ENCODE measurements around the gene RHBDL1. TPM values are rescaled to one million over a fixed set of nuclear protein-coding genes. Genes with fewer than 3 reads are reported as not detected.

The RHBDL1 gene
- total RNA-seq, 4 donors from 2014 or later: 0.38 to 1.1 (median 0.57) TPM; not detected in 1

GRCh38 chr16:676565-676902 is 1.1 kb downstream of the RHBDL1 start:
- 56 to 70% methylated on average over 2 to 3 of the region's 21 CpGs for WGBS, 2 donors
- TF ChIP-seq CTCF (IDR thresholded peaks at IDR 0.05) (no peak), POLR2A (IDR thresholded peaks at IDR 0.05) (no peak)
- H3K9me3 ChIP-seq: no peaks in the 10 kb centered on the region
- peaks cover 40 to 76% (median 47%) of the 10 kb centered on the region in 3 donors for H3K4me1 ChIP-seq
- H3K36me3 ChIP-seq: peaks cover 19 to 34% (median 20%) of the 10 kb centered on the region in 3 donors
- peak overlapping the region; percentile 6 to 52 (median 31) for H3K27ac ChIP-seq
- intact Hi-C loops (cut with DNase I): no loop called here
- peak overlapping the region in 1 of 4 donors; percentile 45 for H3K4me3 ChIP-seq
- H3K27me3 ChIP-seq: peaks cover 0 to 33% (median 0%) of the 10 kb centered on the region in 4 donors
- no peak for DNase-seq

GRCh38 chr16:676913-677312 is 1.4 kb downstream of the RHBDL1 start:
- Histone ChIP-seq H3K4me3 (peak overlapping the region in 2 of 4 donors; percentile 3 to 45), H3K27ac (peak overlapping the region; percentile 6 to 52 (median 31))

GRCh38 chr16:677316-678190 is 2.1 kb downstream of the RHBDL1 start:
- Histone ChIP-seq H3K36me3 (peaks cover 21 to 34% (median 21%) of the 10 kb centered on the region in 3 donors), H3K27ac (peak overlapping the region in 2 of 4 donors; percentile 9 to 23), H3K4me1 (peaks cover 48 to 86% (median 58%) of the 10 kb centered on the region in 3 donors), H3K4me3 (peak overlapping the region in 2 of 4 donors; percentile 3 to 45), H3K27me3 (peaks cover 0 to 33% (median 0%) of the 10 kb centered on the region in 4 donors), H3K9me3 (no peaks in the 10 kb centered on the region)
- whole genome bisulfite sequencing, 2 donors: 38 to 54% methylated on average over 7 to 18 of the region's 57 CpGs
- intact Hi-C loops (cut with DNase I): no loop called here
- DNase-seq: no peak
- TF ChIP-seq CTCF (IDR thresholded peaks at IDR 0.05) (no peak), POLR2A (IDR thresholded peaks at IDR 0.05) (peak in 1 of 4 donors; percentile 10)

More at GRCh38 chr16:676913-677312, 1.4 kb downstream of the RHBDL1 start:
- Histone ChIP-seq H3K27me3 (peaks cover 0 to 33% (median 0%) of the 10 kb centered on the region in 4 donors), H3K9me3 (no peaks in the 10 kb centered on the region), H3K4me1 (peaks cover 43 to 80% (median 51%) of the 10 kb centered on the region in 3 donors), H3K36me3 (peaks cover 21 to 34% (median 21%) of the 10 kb centered on the region in 3 donors)
- TF ChIP-seq CTCF (IDR thresholded peaks at IDR 0.05) (no peak), POLR2A (IDR thresholded peaks at IDR 0.05) (no peak)
- intact Hi-C loops (cut with DNase I): no loop called here
- no peak for DNase-seq
- WGBS, 2 donors: 36 to 80% methylated on average over 1 to 5 of the region's 23 CpGs

- intact Hi-C loops (cut with DNase I): no loop called here
- Histone ChIP-seq H3K27me3 (peaks cover 0 to 33% (median 0%) of the 10 kb centered on the region in 4 donors), H3K36me3 (peaks cover 13 to 34% (median 20%) of the 10 kb centered on the region in 3 donors), H3K9me3 (no peaks in the 10 kb centered on the region), H3K4me3 (no peak overlapping the region), H3K27ac (peak overlapping the region in 3 of 4 donors; percentile 79 to 97 (median 93)), H3K4me1 (peaks cover 54 to 86% (median 65%) of the 10 kb centered on the region in 3 donors)
- DNase-seq: no peak
- no peak for TF ChIP-seq CTCF (IDR thresholded peaks at IDR 0.05)
- TF ChIP-seq POLR2A (IDR thresholded peaks at IDR 0.05): no peak
- WGBS, 2 donors: 58 to 72% methylated on average over 4 of the region's 21 CpGs
Measured at GRCh38 chr16:678209-678857, 2.9 kb downstream of the RHBDL1 start.

Data from esophagus squamous epithelium (tissue), 5 donors.